NCI-H187 (cell line): ENCODE measurements around the gene RASSF6.
"Not testable (repeated sequence)": the region's sequence is repeated elsewhere in the genome, so short reads cannot be mapped to it uniquely, and the experiment has no call there.

ENCODE experiments used
- DNase-seq, 2 experiments: peaks; one replicate each; lab custom pipeline; 2025; lab: John Stamatoyannopoulos, UW

The RASSF6 gene

DNA sequence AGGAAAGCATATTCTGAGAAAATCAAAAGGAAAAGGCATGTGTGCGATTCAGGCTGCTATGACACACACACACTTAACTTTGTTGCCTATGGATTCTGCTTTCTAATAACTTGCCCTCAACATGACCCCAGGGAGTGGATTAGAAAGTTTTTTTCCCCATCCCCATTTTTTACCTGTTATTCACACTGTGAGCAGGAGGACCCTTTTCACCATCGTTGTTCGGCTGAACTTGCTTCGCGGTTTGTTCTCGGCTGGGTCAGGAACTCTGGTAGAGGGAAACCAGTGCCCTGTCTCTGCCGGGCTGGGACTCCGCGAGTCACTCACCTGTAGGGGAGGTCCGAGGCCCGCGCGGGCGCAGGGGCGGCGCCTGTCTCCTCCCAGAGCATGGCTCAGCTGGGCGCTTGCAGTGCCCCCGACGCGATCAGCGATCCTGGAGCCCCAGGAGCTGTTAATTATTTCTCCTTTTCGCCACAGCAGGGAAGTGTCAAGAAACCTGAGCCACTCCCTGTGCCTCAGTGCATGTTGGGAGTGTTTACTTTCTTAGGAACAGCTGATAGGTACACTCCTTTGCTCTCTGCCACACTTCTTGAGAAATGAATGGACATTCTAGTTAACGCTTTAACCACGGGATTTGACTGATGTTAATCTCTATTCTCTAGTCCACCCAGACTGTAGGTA, at the start of gene RASSF6:
Gene RASSF6 (minus strand): TSS at position 322 of the 678 bp plus-strand sequence. CDS start 8,641 bp downstream, outside the sequence.
- DNase-seq: peak; percentile 42 to 74

DNA sequence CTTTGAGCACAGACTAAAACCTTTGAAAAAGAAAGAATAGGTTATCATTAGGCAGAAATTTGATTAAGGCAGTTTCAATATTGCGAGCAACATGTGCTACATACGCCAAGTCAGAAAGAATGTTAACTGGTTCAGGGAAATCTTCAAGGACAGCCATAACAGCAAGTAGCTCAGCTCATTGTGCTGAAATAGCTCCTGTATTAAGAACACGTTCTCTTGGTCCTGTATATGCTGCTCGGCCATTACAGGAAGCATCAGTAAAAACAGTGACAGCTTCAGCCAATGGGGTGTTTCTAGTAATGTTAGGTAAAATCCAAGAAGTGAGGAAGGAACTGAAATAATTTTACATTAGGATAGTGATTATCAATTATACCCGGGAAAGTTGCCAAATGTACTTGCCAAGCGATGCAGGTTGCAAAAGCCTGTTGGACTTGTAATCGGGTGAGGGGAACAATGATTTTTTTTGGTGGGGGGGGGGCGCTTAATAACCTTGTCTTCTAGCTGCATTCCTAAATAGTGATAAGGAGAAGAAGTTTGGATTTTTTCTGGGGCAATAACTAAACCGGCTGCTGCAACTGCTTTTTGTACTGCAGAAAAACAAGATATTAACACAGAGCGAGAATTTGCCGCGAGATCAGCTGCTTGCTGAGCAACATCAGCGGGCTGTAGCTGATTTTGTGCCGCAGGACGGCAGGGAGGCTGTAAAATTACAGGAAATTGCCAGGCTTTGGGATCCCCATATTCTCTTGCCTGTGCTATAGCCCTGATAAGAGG, 49.4 kb upstream of the RASSF6 start:
- DNase-seq: no peak

DNA sequence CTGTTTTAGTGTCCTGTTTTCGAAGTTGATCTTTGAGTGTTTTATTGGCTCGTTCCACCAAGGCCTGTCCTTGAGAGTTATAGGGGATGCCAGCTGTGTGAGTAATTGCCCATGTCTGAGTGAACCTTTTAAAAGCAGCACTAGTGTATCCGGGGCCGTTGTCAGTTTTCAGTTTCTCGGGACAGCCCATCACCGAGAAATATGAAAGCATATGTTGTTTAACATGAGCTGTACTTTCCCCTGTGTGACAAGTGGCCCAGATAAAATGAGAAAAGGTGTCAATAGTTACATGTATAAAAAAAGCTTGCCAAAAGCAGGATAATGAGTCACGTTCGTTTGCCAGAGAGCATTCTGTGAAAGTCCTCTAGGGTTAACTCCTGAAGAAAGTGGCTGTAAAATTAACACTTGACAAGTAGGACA, 48.6 kb upstream of the RASSF6 start:
- peak; percentile 70 to 81 for DNase-seq

GRCh38 chr4:73665924-73666323, 45.7 kb upstream of the RASSF6 start:
- not testable (repeated sequence) for DNase-seq

DNA sequence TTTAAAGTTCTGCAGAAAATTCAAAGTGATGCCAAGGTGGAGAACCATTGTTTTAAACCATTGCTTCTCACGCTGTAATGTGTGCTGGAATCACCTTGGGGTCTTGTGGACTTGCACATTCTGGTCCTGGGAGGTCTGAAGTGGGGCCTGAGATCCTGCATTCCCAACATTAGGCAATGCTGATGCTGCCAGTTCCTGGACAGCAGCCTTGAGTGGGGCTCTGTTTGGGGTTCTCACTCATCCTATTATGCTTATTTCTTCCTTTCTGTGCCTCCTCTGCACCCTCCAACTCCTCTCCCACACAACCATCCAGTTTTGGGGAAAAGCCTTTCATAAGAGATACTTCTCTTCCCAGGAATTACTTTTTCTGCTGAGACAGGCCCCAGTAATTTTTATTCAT, 44.2 kb upstream of the RASSF6 start:
- no peak for DNase-seq

- DNase-seq: no peak
Observed at GRCh38 chr4:73663576-73663975, 43.3 kb upstream of the RASSF6 start.

DNA sequence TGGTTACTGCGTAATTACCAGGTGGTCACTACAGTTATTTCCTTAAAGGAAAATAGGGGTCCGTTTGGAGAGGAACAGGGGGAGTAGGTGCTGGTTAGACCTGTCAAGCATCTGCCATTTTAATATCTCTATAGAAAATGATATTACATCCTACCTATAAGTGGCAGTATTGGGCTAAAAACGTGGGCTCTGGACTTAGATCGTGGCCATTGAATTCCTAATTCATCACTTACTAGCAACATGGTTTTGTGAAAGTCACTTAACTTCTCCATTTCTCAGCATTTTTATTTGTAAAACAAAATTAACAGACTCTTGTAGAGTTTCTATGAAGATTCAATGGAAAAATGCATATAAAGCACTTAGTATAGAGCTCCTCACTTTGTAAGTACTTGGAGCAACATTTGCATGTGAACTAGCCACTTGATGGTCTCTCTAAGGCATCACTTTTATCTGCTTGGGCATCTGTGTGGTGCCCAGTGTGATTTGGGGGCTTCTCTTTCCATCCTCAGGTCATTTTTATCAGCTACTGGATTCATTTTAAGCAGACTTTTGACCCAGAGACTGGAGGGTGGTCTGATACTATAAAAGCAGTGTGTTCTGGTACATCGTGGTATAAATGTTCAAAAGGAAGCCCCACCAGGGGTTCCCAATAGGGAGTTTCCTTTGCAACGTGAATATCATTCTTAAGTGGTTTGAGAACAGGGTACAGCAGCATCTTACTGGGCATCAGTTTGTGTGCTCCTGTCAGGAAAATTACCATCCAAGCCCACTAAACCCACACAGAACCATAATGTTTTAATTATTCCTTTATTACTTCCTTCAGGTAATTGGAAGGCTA, 42.7 kb upstream of the RASSF6 start:
- peak; percentile 47 to 59 for DNase-seq

GRCh38 chr4:73661646-73662119, 41.4 kb upstream of the RASSF6 start:
- no peak for DNase-seq

- no peak for DNase-seq
Observed at GRCh38 chr4:73660808-73661207, 40.6 kb upstream of the RASSF6 start.

DNA sequence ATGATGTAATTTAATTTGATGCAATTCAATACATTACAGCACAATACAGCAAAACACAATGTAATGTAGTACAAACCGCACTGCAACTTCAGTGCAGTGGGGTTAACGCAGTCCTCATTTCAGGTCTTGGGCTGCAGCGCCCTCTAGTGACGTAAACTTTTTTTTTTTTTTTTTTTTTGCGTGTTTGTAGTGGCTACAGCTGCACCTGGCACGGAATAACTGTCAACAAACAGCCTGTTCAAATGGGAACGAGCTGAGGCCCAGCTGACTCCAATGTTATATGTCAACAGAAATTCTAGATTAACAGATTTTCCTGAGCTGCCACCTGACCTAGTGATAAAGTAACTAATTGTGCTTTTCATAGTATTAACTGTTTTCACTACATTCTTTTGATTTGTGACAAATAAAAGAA, 33.5 kb upstream of the RASSF6 start:
- peak; percentile 56 to 86 for DNase-seq

- DNase-seq: no peak
Observed at GRCh38 chr4:73650250-73650649, 30.0 kb upstream of the RASSF6 start.

DNA sequence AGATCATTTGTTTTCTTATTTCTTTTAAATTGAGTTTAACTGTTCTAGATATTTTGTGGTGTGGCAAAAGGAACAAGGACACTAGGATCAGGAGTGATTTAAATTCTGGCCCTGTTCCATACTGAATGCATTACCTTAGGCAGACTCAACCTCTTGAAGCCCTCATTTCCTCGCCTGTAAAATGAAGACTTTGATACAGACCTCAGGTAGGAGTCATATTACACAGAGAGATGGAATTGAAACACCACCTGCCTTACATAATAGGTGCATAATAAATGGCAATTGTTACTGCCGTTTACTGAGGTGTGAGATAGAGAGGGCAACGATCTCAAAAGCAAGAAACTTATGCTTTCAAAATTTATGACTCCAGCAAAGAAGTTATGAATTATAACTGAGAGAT, 28.2 kb upstream of the RASSF6 start:
- DNase-seq: peak in 1 of 2 experiments; percentile 57

- no peak for DNase-seq
Observed at GRCh38 chr4:73646117-73646516, 25.9 kb upstream of the RASSF6 start.

- DNase-seq: peak in 1 of 2 experiments; percentile 14
Observed at GRCh38 chr4:73631565-73632226, 11.5 kb upstream of the RASSF6 start.

DNA sequence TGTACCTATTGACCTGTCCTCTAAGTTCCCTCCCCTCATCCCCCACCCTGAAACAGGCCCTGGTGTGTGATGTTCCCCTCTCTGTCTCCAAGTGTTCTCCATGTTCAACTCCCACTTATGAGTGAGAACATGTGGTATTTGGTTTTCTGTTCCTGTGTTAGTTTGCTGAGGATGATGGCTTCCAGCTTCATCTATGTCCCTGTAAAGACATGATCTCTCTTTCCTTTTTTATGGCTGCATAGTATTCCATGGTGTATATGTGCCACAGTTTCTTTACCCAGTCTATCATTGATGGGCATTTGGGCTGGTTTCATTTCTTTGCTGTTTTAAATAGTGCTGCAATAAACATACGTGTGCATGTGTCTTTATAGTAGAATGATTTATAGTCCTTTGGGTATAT, 8.6 kb upstream of the RASSF6 start:
- DNase-seq: not testable (repeated sequence)

GRCh38 chr4:73621357-73621756, 1.1 kb upstream of the RASSF6 start:
- no peak for DNase-seq

DNA sequence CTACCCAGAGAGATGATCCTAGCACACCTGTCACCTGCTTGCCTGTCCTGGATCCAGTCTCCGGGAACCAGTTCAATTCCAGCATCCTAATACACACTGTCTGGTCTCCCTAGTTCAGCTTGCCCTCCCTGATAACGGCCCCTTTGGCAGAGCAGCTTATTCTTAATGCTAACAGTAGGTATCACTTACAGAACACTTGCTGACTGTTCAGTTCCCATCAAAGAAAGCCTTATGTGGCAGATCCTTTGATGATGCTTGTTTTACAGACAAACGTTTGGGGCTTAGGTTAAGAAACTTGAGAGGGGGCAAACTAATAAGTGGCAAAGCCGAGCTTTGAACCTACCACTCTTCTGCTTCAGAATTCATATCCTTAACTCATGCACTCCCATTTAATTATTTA, 890 bp downstream of the RASSF6 start:
- DNase-seq: no peak

DNA sequence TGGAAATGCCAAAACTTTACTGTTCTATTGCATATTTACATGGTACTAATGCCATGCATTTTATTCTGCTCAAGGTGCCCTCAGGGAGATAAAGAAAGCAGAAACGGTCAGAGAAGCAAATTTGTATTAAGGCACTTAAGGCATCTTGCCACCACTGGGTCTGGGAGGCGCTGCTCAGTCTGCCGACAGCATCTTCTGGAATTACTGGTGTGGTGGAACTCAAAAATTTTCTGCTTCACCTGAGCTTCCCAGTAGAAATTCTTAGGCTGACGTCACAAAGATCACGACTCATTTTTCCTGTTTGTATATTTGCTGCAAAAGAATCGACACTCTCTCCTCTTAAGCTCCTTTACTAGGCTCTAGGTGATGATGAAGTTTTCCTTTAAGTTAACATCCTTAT, 3.0 kb downstream of the RASSF6 start:
- DNase-seq: no peak

DNA sequence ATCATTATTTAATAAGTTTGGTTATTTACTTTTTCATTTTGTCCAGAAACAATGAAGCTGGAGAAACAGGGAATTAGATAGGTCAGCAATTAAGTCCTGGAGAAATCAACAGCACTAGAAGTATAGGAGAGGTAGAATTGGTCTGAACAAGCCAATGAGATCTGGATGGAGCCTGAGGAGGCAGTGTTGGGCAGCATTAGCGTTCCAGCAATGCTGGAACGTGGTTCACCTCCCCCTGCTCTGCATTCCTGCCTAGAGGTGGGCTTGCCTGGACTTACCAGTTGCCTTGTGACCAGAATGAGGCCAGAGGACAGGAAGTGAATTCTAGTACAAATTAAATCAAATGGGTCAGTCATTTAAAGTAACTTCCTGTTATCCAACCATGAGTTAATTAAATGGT, 4.6 kb downstream of the RASSF6 start:
- DNase-seq: no peak

DNA sequence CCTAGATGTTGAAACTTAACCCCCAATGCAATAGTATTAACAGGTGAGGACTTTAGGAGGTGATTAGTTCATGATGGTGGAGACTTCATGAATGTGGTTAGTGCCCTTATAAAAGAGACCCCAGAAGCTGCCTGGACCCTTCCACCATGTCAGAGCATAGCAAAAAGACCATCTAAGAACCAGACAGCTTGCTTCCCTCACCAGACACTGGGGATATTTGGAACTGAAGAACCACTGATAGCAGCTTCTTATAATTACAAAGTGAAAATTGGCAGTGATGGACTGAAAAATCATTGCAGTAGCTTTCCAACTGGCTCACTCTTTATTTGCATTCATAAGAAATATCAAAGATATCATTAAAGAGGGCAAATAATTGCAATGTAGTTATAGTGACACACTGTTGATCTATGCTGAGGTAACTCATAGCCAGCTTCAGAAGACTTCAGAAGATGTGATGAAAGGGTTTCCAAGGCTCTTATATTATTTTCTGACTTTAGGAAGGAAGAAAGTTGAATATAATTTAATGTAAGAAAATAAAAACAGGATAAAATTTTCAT, 5.8 kb downstream of the RASSF6 start:
- DNase-seq: no peak

DNA sequence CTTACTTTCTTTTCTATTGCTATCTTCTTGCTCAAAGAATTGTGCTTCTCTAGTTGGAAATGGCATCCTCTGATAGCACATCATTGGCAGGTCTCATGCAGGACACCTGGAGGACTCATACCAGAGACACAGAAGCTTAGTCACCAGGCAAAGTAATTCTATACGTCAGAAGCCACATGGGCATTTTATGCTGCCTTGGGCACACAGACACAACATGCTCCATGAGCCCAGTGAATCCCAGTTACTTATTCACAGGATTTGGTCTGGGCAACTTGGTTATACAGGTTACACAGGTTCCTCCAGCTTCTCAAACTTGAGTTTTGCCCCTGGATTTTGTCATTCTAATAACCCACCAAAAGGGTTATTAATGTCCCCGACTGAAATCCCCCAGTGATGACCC, 7.1 kb downstream of the RASSF6 start:
- DNase-seq: no peak

GRCh38 chr4:73612032-73612431, 8.2 kb downstream of the RASSF6 start:
- no peak for DNase-seq
